ENCODE measurements around the gene GBF1. TPM values are rescaled to one million over a fixed set of nuclear protein-coding genes. Genes with fewer than 3 reads are reported as not detected.

The GBF1 gene
- polyA plus RNA-seq, 1 experiment: 31.9 TPM

DNA sequence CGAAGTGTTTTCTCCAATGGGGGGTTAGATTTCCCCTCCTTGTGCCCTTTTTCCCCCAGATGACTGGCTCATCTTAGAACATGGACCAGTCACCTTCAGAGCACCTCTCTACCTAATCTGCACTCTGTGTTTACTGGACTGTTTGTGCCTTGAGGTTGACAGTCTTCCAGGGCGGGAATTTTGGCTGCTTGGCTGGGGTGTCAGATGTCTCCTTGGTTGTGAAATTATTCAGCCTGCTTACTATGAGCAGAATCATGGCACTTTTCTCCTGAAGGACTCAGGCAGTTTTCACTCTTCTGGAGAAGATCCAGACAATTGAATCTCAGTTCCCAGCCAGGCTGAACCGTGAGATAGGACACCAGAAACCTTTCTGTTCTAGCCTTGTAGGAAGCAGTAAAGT lies 89.9 kb downstream of the GBF1 start:
- no peak for TF ChIP-seq CTCF (IDR thresholded peaks at IDR 0.05; ENCODE audit: low read depth, low read length)
- no peak overlapping the region for H3K4me3 ChIP-seq (ENCODE audit: low read depth, low read length)
- ChIA-PET POLR2A (no interaction called here), CTCF (interaction anchor here (0.9 to 1.2 kb wide), 3 partner anchors 14 to 106 kb away, joined by 3 to 5 read pairs (median 3); no protein-coding TSS in a partner anchor)
- no peak for DNase-seq (ENCODE audit: low read depth, low spot score)
- no peaks in the 10 kb centered on the region for H3K9me3 ChIP-seq (ENCODE audit: control insufficient read depth, insufficient read depth, low read length)
- no peaks in the 10 kb centered on the region for H3K27me3 ChIP-seq (ENCODE audit: control insufficient read depth, insufficient read depth, low read length)
- no peak overlapping the region for H3K27ac ChIP-seq (ENCODE audit: low read depth, low read length)

- TF ChIP-seq CTCF (IDR thresholded peaks at IDR 0.05; ENCODE audit: low read depth, low read length): no peak
- Histone ChIP-seq H3K27me3 (ENCODE audit: control insufficient read depth, insufficient read depth, low read length) (no peaks in the 10 kb centered on the region), H3K27ac (ENCODE audit: low read depth, low read length) (no peak overlapping the region), H3K4me3 (ENCODE audit: low read depth, low read length) (no peak overlapping the region), H3K9me3 (ENCODE audit: control insufficient read depth, insufficient read depth, low read length) (no peaks in the 10 kb centered on the region)
- CTCF ChIA-PET: interaction anchor here (0.7 to 4.8 kb wide), 3 partner anchors 11 to 172 kb away, joined by 3 to 37 read pairs (median 28); no protein-coding TSS in a partner anchor
- DNase-seq (ENCODE audit: low read depth, low spot score): no peak
- POLR2A ChIA-PET: no interaction called here
These were observed 95.8 kb downstream of the GBF1 start for GRCh38 chr10:102341038-102341688.

- DNase-seq (ENCODE audit: low read depth, low spot score): no peak
- peak overlapping the region; percentile 52 for H3K27ac ChIP-seq (ENCODE audit: low read depth, low read length)
- POLR2A ChIA-PET: interaction anchor here (0.7 kb wide), 1 partner anchor 7 kb away, joined by 3 read pairs; no protein-coding TSS in a partner anchor
- H3K4me3 ChIP-seq (ENCODE audit: low read depth, low read length): no peak overlapping the region
- no peaks in the 10 kb centered on the region for H3K9me3 ChIP-seq (ENCODE audit: control insufficient read depth, insufficient read depth, low read length)
- no peaks in the 10 kb centered on the region for H3K27me3 ChIP-seq (ENCODE audit: control insufficient read depth, insufficient read depth, low read length)
- CTCF ChIA-PET: interaction anchor here (1.2 to 4.8 kb wide), 3 partner anchors 10 to 113 kb away, joined by 3 to 37 read pairs (median 28); no protein-coding TSS in a partner anchor
- TF ChIP-seq CTCF (IDR thresholded peaks at IDR 0.05; ENCODE audit: low read depth, low read length): no peak
These were observed 97.1 kb downstream of the GBF1 start for GRCh38 chr10:102342458-102342857.

GRCh38 chr10:102342958-102343357 lies 97.6 kb downstream of the GBF1 start:
- DNase-seq (ENCODE audit: low read depth, low spot score): peak; percentile 39
- no peaks in the 10 kb centered on the region for H3K9me3 ChIP-seq (ENCODE audit: control insufficient read depth, insufficient read depth, low read length)
- POLR2A ChIA-PET: interaction anchor here (0.7 kb wide), 1 partner anchor 12 kb away, joined by 3 read pairs; no protein-coding TSS in a partner anchor
- TF ChIP-seq CTCF (IDR thresholded peaks at IDR 0.05; ENCODE audit: low read depth, low read length): no peak
- H3K27me3 ChIP-seq (ENCODE audit: control insufficient read depth, insufficient read depth, low read length): no peaks in the 10 kb centered on the region
- H3K27ac ChIP-seq (ENCODE audit: low read depth, low read length): peak overlapping the region; percentile 63
- CTCF ChIA-PET: interaction anchor here (1.2 to 4.8 kb wide), 3 partner anchors 9 to 113 kb away, joined by 3 to 37 read pairs (median 28); no protein-coding TSS in a partner anchor
- H3K4me3 ChIP-seq (ENCODE audit: low read depth, low read length): no peak overlapping the region

DNA sequence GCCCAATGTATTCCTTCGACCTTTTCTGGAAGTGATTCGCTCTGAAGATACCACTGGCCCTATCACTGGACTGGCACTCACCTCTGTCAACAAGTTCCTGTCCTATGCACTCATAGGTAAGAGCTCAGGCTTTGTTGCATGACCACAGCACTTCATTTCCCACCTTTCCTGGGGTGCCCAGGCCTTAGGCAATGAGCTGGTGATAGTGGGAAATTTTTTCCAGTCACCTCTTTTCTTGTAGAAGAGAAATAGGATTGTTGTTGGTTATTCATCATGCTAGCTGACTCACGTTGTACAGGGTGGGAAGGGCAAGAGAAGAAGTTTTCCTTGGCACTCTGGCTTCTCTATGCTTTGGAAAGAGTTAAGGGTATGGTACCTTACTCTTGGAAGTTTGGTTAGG lies 98.7 kb downstream of the GBF1 start:
- no peak for DNase-seq (ENCODE audit: low read depth, low spot score)
- POLR2A ChIA-PET: interaction anchor here (0.6 kb wide), 1 partner anchor 73 kb away, joined by 6 read pairs; no protein-coding TSS in a partner anchor
- H3K4me3 ChIP-seq (ENCODE audit: low read depth, low read length): no peak overlapping the region
- H3K9me3 ChIP-seq (ENCODE audit: control insufficient read depth, insufficient read depth, low read length): no peaks in the 10 kb centered on the region
- CTCF ChIA-PET: interaction anchor here (0.7 to 4.8 kb wide), 4 partner anchors 8 to 174 kb away, joined by 3 to 37 read pairs (median 16); no protein-coding TSS in a partner anchor
- no peaks in the 10 kb centered on the region for H3K27me3 ChIP-seq (ENCODE audit: control insufficient read depth, insufficient read depth, low read length)
- no peak for TF ChIP-seq CTCF (IDR thresholded peaks at IDR 0.05; ENCODE audit: low read depth, low read length)
- no peak overlapping the region for H3K27ac ChIP-seq (ENCODE audit: low read depth, low read length)
